Mucosa of rectum (tissue), 2 donors: ENCODE measurements around the gene TMPRSS6.

ENCODE experiments used
- H3K27ac ChIP-seq, 2 donors: one replicate each; pipeline ENCODE4 v1.7.0; 2013; ENCODE audit warnings: inconsistent platforms in 2 of 2, low read depth in 2 of 2, low read length in 2 of 2
- H3K27me3 ChIP-seq, 2 donors: one replicate each; pipeline ENCODE4 v1.7.0; 2013; ENCODE audit warnings: low read length in 2 of 2; ENCODE audit not compliant: control insufficient read depth in 2 of 2, insufficient read depth in 2 of 2
- H3K36me3 ChIP-seq, 2 donors: one replicate each; pipeline ENCODE4 v1.7.0; 2013; ENCODE audit warnings: low read length in 2 of 2; ENCODE audit not compliant: control insufficient read depth in 2 of 2, insufficient read depth in 2 of 2
- H3K4me1 ChIP-seq, 2 donors: one replicate each; pipeline ENCODE4 v1.7.0; 2013; ENCODE audit warnings: low read length in 2 of 2, mild to moderate bottlenecking in 1 of 2; ENCODE audit not compliant: control insufficient read depth in 2 of 2, insufficient read depth in 2 of 2
- H3K4me3 ChIP-seq, 2 donors: one replicate each; pipeline ENCODE4 v1.7.0; 2013; ENCODE audit warnings: low read length in 2 of 2
- H3K9ac ChIP-seq, 2 donors: one replicate each; pipeline ENCODE4 v1.7.0; 2013; ENCODE audit warnings: low read length in 2 of 2, low read depth in 1 of 2, mild to moderate bottlenecking in 1 of 2
- H3K9me3 ChIP-seq, 2 donors: one replicate each; pipeline ENCODE4 v1.7.0; 2013; ENCODE audit warnings: low read length in 2 of 2; ENCODE audit not compliant: control insufficient read depth in 2 of 2
- donor health status: healthy.
- donor health status: Normal muscosa, but diverticular disease.

Gene TMPRSS6

DNA sequence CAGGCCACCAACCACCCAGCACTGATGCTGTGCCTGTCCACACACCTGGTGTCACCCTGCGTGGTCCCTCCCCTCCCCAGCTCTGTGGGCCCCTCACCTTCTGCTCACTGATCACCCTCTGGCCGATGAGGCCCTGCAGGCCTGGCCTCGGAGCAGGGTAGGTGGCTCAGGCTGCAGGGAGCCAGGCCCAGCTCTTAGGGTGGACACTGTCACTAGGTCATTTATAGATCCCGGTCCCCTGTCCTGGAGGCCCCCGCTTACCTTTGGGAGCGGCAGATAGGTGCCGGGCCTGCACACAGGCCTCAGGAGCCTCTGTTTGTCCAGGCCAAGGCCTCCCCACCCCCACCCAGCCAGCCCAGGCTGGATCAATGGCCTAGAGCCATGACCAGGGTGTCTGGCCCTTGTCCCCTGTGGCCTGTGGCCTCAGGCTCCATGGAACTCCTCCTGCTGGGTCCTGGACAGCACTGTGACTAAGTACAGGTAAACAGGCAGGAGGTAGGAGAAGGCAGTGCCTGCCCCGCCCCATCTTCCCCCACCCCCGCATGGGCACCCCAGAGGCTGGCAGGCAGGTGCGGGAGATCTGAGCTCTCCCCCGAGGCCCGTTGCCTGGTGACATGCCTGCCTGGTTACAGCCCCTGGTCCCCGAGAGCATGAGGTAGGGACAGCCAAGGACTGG, at the start of gene TMPRSS6:
TMPRSS6 (minus strand) TSS at position 472 of the 676 bp plus-strand sequence. CDS start 6,296 bp downstream, outside the sequence.
- Histone ChIP-seq H3K4me1 (peaks cover 0 to 11% of the 10 kb centered on the region in 2 donors), H3K4me3 (no peak within 1 kb of the TSS), H3K27ac (no peak within 1 kb of the TSS), H3K36me3 (no peaks in the 10 kb centered on the region), H3K9me3 (no peaks in the 10 kb centered on the region), H3K27me3 (peaks cover 0 to 2% of the 10 kb centered on the region in 2 donors), H3K9ac (no peak within 1 kb of the TSS)

DNA sequence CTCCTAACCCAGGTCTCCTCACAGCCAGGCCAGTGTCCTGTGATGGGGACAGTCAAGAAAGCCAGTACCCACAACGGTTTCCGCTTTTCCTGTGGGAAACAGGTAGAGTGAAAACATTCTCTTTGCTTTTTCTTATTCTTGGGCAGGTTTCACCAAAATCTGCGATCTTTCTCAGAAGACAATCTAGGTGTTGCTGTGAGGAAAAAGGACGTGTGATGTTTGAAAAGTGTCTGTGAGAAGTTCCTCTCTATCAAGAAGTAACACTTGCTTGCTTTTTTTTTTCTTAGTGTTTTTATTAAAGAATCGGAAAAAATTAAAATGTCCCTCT, 49.4 kb upstream of the TMPRSS6 start:
- H3K9me3 ChIP-seq: no peaks in the 10 kb centered on the region
- H3K4me1 ChIP-seq: peaks cover 3 to 15% of the 10 kb centered on the region in 2 donors
- no peak overlapping the region for H3K27ac ChIP-seq
- H3K36me3 ChIP-seq: no peaks in the 10 kb centered on the region
- no peak overlapping the region for H3K4me3 ChIP-seq
- H3K9ac ChIP-seq: no peak overlapping the region
- peaks cover 0 to 4% of the 10 kb centered on the region in 2 donors for H3K27me3 ChIP-seq

DNA sequence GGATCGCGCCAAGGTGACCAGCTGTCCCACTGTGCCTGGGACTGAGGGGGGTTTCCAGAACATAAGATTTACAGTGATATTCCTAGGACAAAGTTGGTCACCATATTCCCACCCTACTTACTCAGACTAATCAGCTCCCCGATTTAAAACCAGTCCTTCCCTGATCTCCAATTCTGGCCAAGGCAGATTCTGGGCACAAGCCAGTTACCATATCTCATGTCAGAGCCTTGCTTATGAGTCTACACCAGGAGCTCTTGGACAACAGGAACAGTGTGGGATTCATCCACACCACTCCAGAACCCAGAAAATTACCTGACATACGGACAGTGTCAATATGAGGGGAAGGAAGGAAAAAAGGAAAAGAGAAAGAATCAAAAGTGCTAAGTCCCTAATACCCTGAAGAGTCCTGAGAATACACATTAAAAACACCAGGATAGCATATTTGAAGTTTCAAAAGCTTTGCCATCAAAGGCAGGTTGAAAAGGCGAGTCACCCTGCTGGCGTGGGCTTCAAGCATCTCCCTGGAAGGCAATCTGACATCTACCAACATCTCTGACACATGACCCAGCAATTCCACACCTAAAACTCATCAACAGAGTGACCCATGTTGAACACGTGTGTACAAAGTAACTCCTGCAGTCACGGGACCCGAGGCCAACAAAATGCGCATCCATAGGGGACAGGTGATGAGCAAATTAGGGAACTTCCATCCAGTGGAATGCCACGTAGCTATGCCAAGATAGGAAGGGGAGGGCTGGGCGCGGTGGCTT, 48.2 kb upstream of the TMPRSS6 start:
- Histone ChIP-seq H3K9ac (no peak overlapping the region), H3K36me3 (no peaks in the 10 kb centered on the region), H3K27me3 (peaks cover 0 to 4% of the 10 kb centered on the region in 2 donors), H3K4me1 (peaks cover 0 to 5% of the 10 kb centered on the region in 2 donors), H3K4me3 (no peak overlapping the region), H3K27ac (no peak overlapping the region), H3K9me3 (no peaks in the 10 kb centered on the region)

GRCh38 chr22:37156686-37157435, 47.3 kb upstream of the TMPRSS6 start:
- Histone ChIP-seq H3K9me3 (no peaks in the 10 kb centered on the region), H3K9ac (no peak overlapping the region), H3K4me1 (peaks cover 0 to 2% of the 10 kb centered on the region in 2 donors), H3K4me3 (no peak overlapping the region), H3K36me3 (no peaks in the 10 kb centered on the region), H3K27me3 (peaks cover 0 to 4% of the 10 kb centered on the region in 2 donors), H3K27ac (no peak overlapping the region)

DNA sequence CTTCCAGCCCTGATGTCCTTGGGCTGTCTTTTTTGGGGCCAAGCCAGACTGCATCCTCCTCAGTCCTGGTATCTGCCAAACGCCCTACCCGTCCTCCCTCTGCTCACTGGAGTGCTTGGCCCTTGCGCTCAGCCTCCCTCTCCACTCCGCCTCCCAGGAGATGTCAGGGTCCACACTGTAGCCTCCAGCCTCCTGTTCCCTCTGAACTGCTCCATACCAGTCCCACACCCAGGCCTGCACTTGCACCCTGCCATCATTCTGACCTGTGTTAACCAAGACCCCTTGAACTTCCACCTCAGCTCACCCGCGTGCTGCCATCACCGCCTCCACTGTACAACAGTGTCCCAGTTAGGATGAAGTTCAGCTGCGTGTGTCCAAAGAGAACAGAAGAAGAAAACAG, 46.5 kb upstream of the TMPRSS6 start:
- Histone ChIP-seq H3K9ac (no peak overlapping the region), H3K4me3 (no peak overlapping the region), H3K27ac (no peak overlapping the region), H3K9me3 (no peaks in the 10 kb centered on the region), H3K36me3 (no peaks in the 10 kb centered on the region), H3K4me1 (no peaks in the 10 kb centered on the region), H3K27me3 (peaks cover 0 to 4% of the 10 kb centered on the region in 2 donors)

GRCh38 chr22:37154925-37155712, 45.6 kb upstream of the TMPRSS6 start:
- no peak overlapping the region for H3K4me3 ChIP-seq

GRCh38 chr22:37153901-37154300, 44.4 kb upstream of the TMPRSS6 start:
- no peak overlapping the region for H3K9ac ChIP-seq
- H3K4me3 ChIP-seq: no peak overlapping the region
- no peaks in the 10 kb centered on the region for H3K36me3 ChIP-seq
- no peaks in the 10 kb centered on the region for H3K9me3 ChIP-seq
- no peak overlapping the region for H3K27ac ChIP-seq
- no peaks in the 10 kb centered on the region for H3K4me1 ChIP-seq
- H3K27me3 ChIP-seq: peaks cover 0 to 4% of the 10 kb centered on the region in 2 donors

More at GRCh38 chr22:37154925-37155712, 45.6 kb upstream of the TMPRSS6 start:
- Histone ChIP-seq H3K4me1 (no peaks in the 10 kb centered on the region), H3K27me3 (peaks cover 0 to 4% of the 10 kb centered on the region in 2 donors), H3K9me3 (no peaks in the 10 kb centered on the region), H3K36me3 (no peaks in the 10 kb centered on the region), H3K9ac (no peak overlapping the region), H3K27ac (no peak overlapping the region)

GRCh38 chr22:37151401-37151800, 41.9 kb upstream of the TMPRSS6 start:
- Histone ChIP-seq H3K4me1 (no peaks in the 10 kb centered on the region), H3K27ac (no peak overlapping the region), H3K27me3 (no peaks in the 10 kb centered on the region), H3K9ac (no peak overlapping the region), H3K4me3 (no peak overlapping the region), H3K36me3 (no peaks in the 10 kb centered on the region), H3K9me3 (no peaks in the 10 kb centered on the region)

- Histone ChIP-seq H3K9ac (no peak overlapping the region), H3K27ac (no peak overlapping the region), H3K27me3 (peaks cover 0 to 1% of the 10 kb centered on the region in 2 donors), H3K36me3 (no peaks in the 10 kb centered on the region), H3K9me3 (no peaks in the 10 kb centered on the region), H3K4me1 (peaks cover 0 to 2% of the 10 kb centered on the region in 2 donors), H3K4me3 (no peak overlapping the region)
Measured at GRCh38 chr22:37150701-37151100, 41.2 kb upstream of the TMPRSS6 start.
